HCT116 (cell line): ENCODE results near the gene FAM53B. TPM values are rescaled to one million over a fixed set of nuclear protein-coding genes. Genes with fewer than 3 reads are reported as not detected.

ENCODE experiments used
- ATAC-seq: fragments of 200-7000 bp; cut with Tn5 transposase; 2 replicates; pipeline ENCODE4 v1.9.1; 2020; ENCODE audit warnings: mild to moderate bottlenecking, moderate library complexity
- BruUV-seq: library from RNA; stranded (reverse); fragments of 400-500 nt; replicated peaks from 2 replicates; lab custom pipeline; 2021; lab: Mats Ljungman, UMichigan
- CTCF ChIA-PET: fragments of 300-600 bp; sonication (Branson Sonifier 250); formaldehyde crosslinking; loops from one replicate; lab custom pipeline; 2021; ENCODE audit warnings: antibody characterized with exemption; lab: Charles Lee
- POLR2A ChIA-PET: fragments of 300-600, 350-600 bp; sonication (Branson Sonifier 250); formaldehyde crosslinking; loops from one replicate; lab custom pipeline; 2021; ENCODE audit warnings: antibody characterized with exemption; lab: Charles Lee
- RAD21 ChIA-PET, 2 experiments: fragments of 300-600 bp; sonication (Branson Sonifier 250); formaldehyde crosslinking; loops; one replicate each; lab custom pipeline; 2023; ENCODE audit warnings: low total read pairs in 2 of 2; ENCODE audit not compliant: uncharacterized antibody in 2 of 2, unreplicated experiment in 2 of 2, low non-redundant PET in 1 of 2; lab: Charles Lee
- DNase-seq: peaks from one replicate; pipeline ENCODE4 v3.0.0-alpha.2; 2010; ENCODE audit warnings: low read depth, low spot score
- H2AFZ ChIP-seq: fragments of 200-600 bp; shearing (Covaris generic), sonication (generic); 2 replicates; pipeline ENCODE4 v1.6.1; 2017; ENCODE audit warnings: low read depth, mixed run types, mixed read lengths, antibody characterized with exemption, low read length; ENCODE audit not compliant: poor library complexity, severe bottlenecking
- H3K27ac ChIP-seq: 2 replicates; pipeline ENCODE4 v1.5.1; 2012; ENCODE audit warnings: low read depth, low read length
- H3K27me3 ChIP-seq: fragments of 200-600 bp; sonication (generic); 2 replicates; pipeline ENCODE4 v1.6.1; 2016; ENCODE audit warnings: mixed run types, low read length, mixed read lengths; ENCODE audit not compliant: insufficient read depth
- H3K36me3 ChIP-seq, 2 experiments: fragments of 200-500 bp in 1 of 2; fragments of 200-600 bp in 1 of 2; sonication (Bioruptor generic) in 1 of 2; sonication (generic) in 1 of 2; 2 replicates each; pipeline versions ENCODE4 v1.5.1 to v1.6.1; 2014 to 2016; ENCODE audit warnings: low read length in 2 of 2, inconsistent platforms in 1 of 2, mixed read lengths in 1 of 2, mixed run types in 1 of 2; ENCODE audit not compliant: insufficient read depth in 2 of 2, control insufficient read depth in 1 of 2
- H3K4me1 ChIP-seq, 2 experiments: fragments of 200-600 bp in 1 of 2; sonication (generic) in 1 of 2; 2 replicates each; pipeline versions ENCODE4 v1.5.1 to v1.6.1; 2012 to 2017; ENCODE audit warnings: low read length in 2 of 2, inconsistent platforms in 1 of 2, mild to moderate bottlenecking in 1 of 2, mixed read lengths in 1 of 2, mixed run types in 1 of 2, moderate library complexity in 1 of 2; ENCODE audit not compliant: insufficient read depth in 2 of 2, control insufficient read depth in 1 of 2
- H3K4me2 ChIP-seq: fragments of 200-600 bp; sonication (generic); 2 replicates; pipeline ENCODE4 v1.6.1; 2017; ENCODE audit warnings: mixed run types, low read length, mixed read lengths
- H3K4me3 ChIP-seq, 2 experiments: fragments of 200-600 bp in 1 of 2; sonication (generic) in 1 of 2; replicated peaks in 1 of 2; 2 replicates each; pipeline ENCODE4 v1.5.1; 2011 to 2016; ENCODE audit warnings: low read length in 2 of 2, control low read depth in 1 of 2, low read depth in 1 of 2, mild to moderate bottlenecking in 1 of 2, mixed read lengths in 1 of 2, mixed run types in 1 of 2
- H3K79me2 ChIP-seq: fragments of 200-600 bp; sonication (generic); 2 replicates; pipeline ENCODE4 v1.6.1; 2017; ENCODE audit warnings: mild to moderate bottlenecking, mixed run types, low read length, moderate library complexity, mixed read lengths; ENCODE audit not compliant: insufficient read depth
- H3K9ac ChIP-seq: fragments of 200-600 bp; sonication (generic); 2 replicates; pipeline ENCODE4 v1.6.1; 2016; ENCODE audit warnings: low read length, mixed read lengths
- H3K9me2 ChIP-seq: fragments of 200-600 bp; sonication (generic), shearing (Covaris generic); 2 replicates; pipeline ENCODE4 v1.6.1; 2017; ENCODE audit warnings: mixed run types, mild to moderate bottlenecking, moderate library complexity; ENCODE audit not compliant: insufficient read depth
- H3K9me3 ChIP-seq, 2 experiments: fragments of 200-500 bp in 1 of 2; fragments of 200-600 bp in 1 of 2; sonication (Bioruptor generic) in 1 of 2; sonication (generic) in 1 of 2; 2 replicates each; pipeline ENCODE4 v1.6.1; 2014 to 2017; ENCODE audit warnings: low read length in 2 of 2, mixed read lengths in 2 of 2, inconsistent platforms in 1 of 2, low read depth in 1 of 2, mild to moderate bottlenecking in 1 of 2, mixed run types in 1 of 2, moderate library complexity in 1 of 2; ENCODE audit not compliant: control insufficient read depth in 1 of 2, insufficient read depth in 1 of 2
- H4K20me1 ChIP-seq: fragments of 200-600 bp; sonication (generic), shearing (Covaris generic); 2 replicates; pipeline ENCODE4 v1.6.1; 2017; ENCODE audit warnings: mixed run types, mild to moderate bottlenecking, moderate library complexity; ENCODE audit not compliant: insufficient read depth
- CTCF ChIP-seq, 3 experiments: fragments of 200-600 bp in 1 of 3; sonication (generic) in 1 of 3; IDR thresholded peaks in 2 of 3; conservative IDR thresholded peaks in 1 of 3; 2 replicates each; pipeline ENCODE4 v1.5.1; 2012 to 2017; ENCODE audit warnings: low read depth in 2 of 3, low read length in 2 of 3, antibody characterized with exemption in 1 of 3, borderline replicate concordance in 1 of 3, control low read depth in 1 of 3, mild to moderate bottlenecking in 1 of 3, mixed read lengths in 1 of 3, mixed run types in 1 of 3, moderate library complexity in 1 of 3; ENCODE audit not compliant: insufficient read depth in 1 of 3
- EZH2 ChIP-seq: fragments of 200-600 bp; sonication (generic); IDR thresholded peaks from 2 replicates; pipeline ENCODE4 v1.6.1; 2017; ENCODE audit warnings: antibody characterized with exemption, mixed run types
- ZNF274 ChIP-seq: fragments of 200-500 bp; sonication (Bioruptor generic); IDR thresholded peaks from 2 replicates; pipeline ENCODE4 v1.6.1; 2014; ENCODE audit warnings: mild to moderate bottlenecking, low read depth, low read length, inconsistent platforms
- intact Hi-C: fragments of 100-400 bp; cut with micrococcal nuclease; formaldehyde crosslinking; loops from 2 replicates; pipeline ENCODE4 v1.10.0; 2022
- total RNA-seq: library from RNA; stranded (reverse); gene quantifications from one replicate; pipeline ENCODE4 v1.2.1, GENCODE V29; 2021; ENCODE audit not compliant: unreplicated experiment
- TF ChIP-seq, protein P1 (sequence below): IDR thresholded peaks from 2 replicates; pipeline ENCODE4 v1.6.1; 2012

Gene FAM53B
- total RNA-seq, 1 experiment from 2014 or later = 19.6 TPM

DNA sequence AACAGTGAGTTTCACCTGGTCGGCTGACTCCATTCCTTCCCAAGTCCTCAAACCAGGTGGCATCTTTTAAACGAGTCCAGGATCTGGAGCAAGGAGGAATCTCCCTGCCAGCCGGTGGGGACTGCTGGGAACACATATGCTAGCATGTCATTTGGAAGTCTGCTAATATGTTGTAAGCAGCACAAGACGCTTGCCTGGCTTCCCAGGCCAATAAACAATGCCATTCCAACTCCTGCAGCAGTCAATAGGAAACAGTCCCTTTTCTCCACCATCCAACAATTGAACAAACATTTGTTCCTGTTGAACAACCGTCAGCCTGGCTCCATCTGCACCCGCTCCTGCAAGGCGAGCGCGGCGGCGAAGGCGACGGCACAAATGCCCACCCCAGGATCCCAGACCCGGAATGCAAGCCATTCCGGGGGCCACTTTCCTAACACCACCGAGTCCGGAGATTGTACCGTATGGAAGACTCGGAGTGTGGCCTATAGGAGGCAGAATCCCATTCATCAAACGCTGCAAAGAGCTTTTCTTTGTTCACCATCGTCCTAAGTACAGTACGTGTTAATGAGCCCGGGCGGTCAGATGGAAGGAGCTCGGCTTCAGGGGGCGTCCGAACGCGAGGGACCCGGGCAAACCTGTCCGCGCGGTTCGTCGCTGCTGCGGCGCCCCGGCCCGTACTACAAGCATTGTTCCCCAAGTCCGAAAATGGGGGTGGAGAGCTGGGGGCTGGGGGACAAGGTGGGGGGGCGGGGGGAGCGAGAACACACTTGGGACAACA is 1.6 kb downstream of the FAM53B start:
- Histone ChIP-seq H3K4me3 (peak overlapping the region; percentile 69 to 72), H3K9me2 (no peaks in the 10 kb centered on the region), H4K20me1 (no peaks in the 10 kb centered on the region), H3K9me3 (no peaks in the 10 kb centered on the region), H3K4me2 (peak overlapping the region; percentile 90), H3K36me3 (peaks cover 0 to 3% of the 10 kb centered on the region in 2 experiments; a peak in 1 of 4 replicates), H3K27me3 (no peaks in the 10 kb centered on the region), H3K9ac (peak overlapping the region; percentile 75; the same call in 1 of the 2 replicates), H3K4me1 (peaks cover 22 to 39% of the 10 kb centered on the region in 2 experiments), H3K79me2 (peaks cover 27% of the 10 kb centered on the region; the same call in 1 of the 2 replicates), H2AFZ (no peak overlapping the region), H3K27ac (no peak overlapping the region)
- no peak for ATAC-seq
- ChIA-PET POLR2A (no interaction called here), RAD21 (interaction anchor here in 1 of 2 experiments (0.6 to 0.7 kb wide), 2 partner anchors 11 to 265 kb away, joined by 3 to 6 read pairs; no protein-coding TSS in a partner anchor), CTCF (interaction anchor here (1.1 to 3.0 kb wide), 10 partner anchors 8 to 748 kb away, joined by 3 to 46 read pairs (median 10); no protein-coding TSS in a partner anchor)
- no peak for TF ChIP-seq EZH2
- no peak for TF ChIP-seq ZNF274
- peak in 2 of 3 experiments; percentile 23 to 36; a peak in 3 of 6 replicates for TF ChIP-seq CTCF (IDR thresholded peaks at IDR 0.05 in 2 of 3, conservative IDR thresholded peaks at IDR 0.05 in 1 of 3; ENCODE audit: borderline replicate concordance in 1 of 3, insufficient read depth in 1 of 3, low read depth in 2 of 3, low read length in 2 of 3)
- TF ChIP-seq, protein P1, sequence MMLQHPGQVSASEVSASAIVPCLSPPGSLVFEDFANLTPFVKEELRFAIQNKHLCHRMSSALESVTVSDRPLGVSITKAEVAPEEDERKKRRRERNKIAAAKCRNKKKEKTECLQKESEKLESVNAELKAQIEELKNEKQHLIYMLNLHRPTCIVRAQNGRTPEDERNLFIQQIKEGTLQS = no peak
- no peak for DNase-seq
- intact Hi-C loops = loop anchor here (5.0 kb wide), 4 partner anchors 95 to 1160 kb away; partner anchors contain the start of gene OAT
- BruUV-seq = no TSS peak
